Effector memory CD8-positive, alpha-beta T cell (primary cell): ENCODE measurements around the gene DNPEP.
"Not testable (repeated sequence)": the region's sequence is repeated elsewhere in the genome, so short reads cannot be mapped to it uniquely, and the experiment has no call there.

Experiments used
- ATAC-seq: fragments of 150-1000 bp; cut with Tn5 transposase; replicated peaks from 2 replicates; pipeline ENCODE4 v1.10.0; 2021; ENCODE audit warnings: mild to moderate bottlenecking, moderate library complexity
- DNase-seq, 3 experiments: peaks; one replicate each; pipeline ENCODE4 v3.0.0; 2021
- H3K27ac Mint-ChIP-seq, 2 donors: one replicate each; pipeline ENCODE4 v1.8.0; 2022; ENCODE audit warnings: mild to moderate bottlenecking in 2 of 2, mixed read lengths in 2 of 2, moderate library complexity in 2 of 2
- H3K27me3 Mint-ChIP-seq, 2 donors: one replicate each; pipeline ENCODE4 v1.8.0; 2022; ENCODE audit warnings: mixed read lengths in 2 of 2
- H3K36me3 Mint-ChIP-seq: one replicate; pipeline ENCODE4 v1.8.0; 2022; ENCODE audit warnings: mild to moderate bottlenecking, moderate library complexity, mixed read lengths; ENCODE audit not compliant: insufficient read depth
- H3K4me1 Mint-ChIP-seq, 2 donors: one replicate each; pipeline ENCODE4 v1.8.0; 2022; ENCODE audit warnings: low read depth in 2 of 2, mixed read lengths in 2 of 2
- H3K4me3 Mint-ChIP-seq, 2 donors: one replicate each; pipeline ENCODE4 v1.8.0; 2022; ENCODE audit warnings: mild to moderate bottlenecking in 2 of 2, mixed read lengths in 2 of 2, moderate library complexity in 2 of 2
- H3K9me3 Mint-ChIP-seq, 2 donors: one replicate each; pipeline ENCODE4 v1.8.0; 2022; ENCODE audit warnings: mixed read lengths in 2 of 2

DNPEP gene

GRCh38 chr2:219401606-219402005 lies 13.9 kb upstream of the DNPEP start:
- peaks cover 19 to 37% of the 10 kb centered on the region in 2 donors for H3K27me3 Mint-ChIP-seq
- no peak for DNase-seq
- H3K36me3 Mint-ChIP-seq, result peaks cover 2% of the 10 kb centered on the region
- H3K9me3 Mint-ChIP-seq, result no peaks in the 10 kb centered on the region
- no peak for ATAC-seq
- H3K4me1 Mint-ChIP-seq, result peaks cover 0 to 4% of the 10 kb centered on the region in 2 donors
- H3K27ac Mint-ChIP-seq, result no peak overlapping the region
- H3K4me3 Mint-ChIP-seq, result no peak overlapping the region

- Mint-ChIP-seq H3K4me3 (no peak overlapping the region), H3K9me3 (no peaks in the 10 kb centered on the region), H3K27me3 (peaks cover 19 to 37% of the 10 kb centered on the region in 2 donors), H3K4me1 (peaks cover 0 to 4% of the 10 kb centered on the region in 2 donors), H3K36me3 (peaks cover 2% of the 10 kb centered on the region), H3K27ac (no peak overlapping the region)
- no peak for ATAC-seq
- DNase-seq, result no peak
Measured at GRCh38 chr2:219400562-219400961, 12.8 kb upstream of the DNPEP start.

- Mint-ChIP-seq H3K27ac (no peak overlapping the region), H3K27me3 (peaks cover 19 to 32% of the 10 kb centered on the region in 2 donors), H3K36me3 (peaks cover 2% of the 10 kb centered on the region), H3K9me3 (no peaks in the 10 kb centered on the region), H3K4me1 (peaks cover 0 to 4% of the 10 kb centered on the region in 2 donors), H3K4me3 (no peak overlapping the region)
- ATAC-seq (no peak), DNase-seq (no peak)
Measured at GRCh38 chr2:219399716-219400478, 12.2 kb upstream of the DNPEP start.

GRCh38 chr2:219398721-219399363 lies 11.1 kb upstream of the DNPEP start:
- H3K27ac Mint-ChIP-seq, result no peak overlapping the region
- no peaks in the 10 kb centered on the region for H3K9me3 Mint-ChIP-seq
- H3K4me3 Mint-ChIP-seq, result no peak overlapping the region
- peaks cover 2% of the 10 kb centered on the region for H3K36me3 Mint-ChIP-seq
- peaks cover 21 to 22% of the 10 kb centered on the region in 2 donors for H3K27me3 Mint-ChIP-seq
- DNase-seq (no peak), ATAC-seq (no peak)
- H3K4me1 Mint-ChIP-seq, result peaks cover 0 to 4% of the 10 kb centered on the region in 2 donors

GRCh38 chr2:219396863-219397457 lies 9.2 kb upstream of the DNPEP start:
- no peaks in the 10 kb centered on the region for H3K9me3 Mint-ChIP-seq
- peak; percentile 82 for ATAC-seq
- H3K36me3 Mint-ChIP-seq, result peaks cover 2% of the 10 kb centered on the region
- peaks cover 0 to 4% of the 10 kb centered on the region in 2 donors for H3K4me1 Mint-ChIP-seq
- peaks cover 5 to 19% of the 10 kb centered on the region in 2 donors for H3K27me3 Mint-ChIP-seq
- no peak for DNase-seq
- H3K27ac Mint-ChIP-seq, result peak overlapping the region in 1 of 2 donors; percentile 75
- H3K4me3 Mint-ChIP-seq, result no peak overlapping the region

- H3K27me3 Mint-ChIP-seq, result peaks cover 0 to 17% of the 10 kb centered on the region in 2 donors
Measured at GRCh38 chr2:219395609-219396008, 7.9 kb upstream of the DNPEP start.

GRCh38 chr2:219395056-219395455 lies 7.3 kb upstream of the DNPEP start:
- not testable (repeated sequence) for H3K36me3 Mint-ChIP-seq, H3K9me3 Mint-ChIP-seq, DNase-seq, ATAC-seq, H3K4me1 Mint-ChIP-seq, H3K4me3 Mint-ChIP-seq, H3K27ac Mint-ChIP-seq
- H3K27me3 Mint-ChIP-seq, result peaks cover 0 to 17% of the 10 kb centered on the region in 2 donors

More at GRCh38 chr2:219395609-219396008, 7.9 kb upstream of the DNPEP start:
- Mint-ChIP-seq H3K4me1 (peaks cover 0 to 4% of the 10 kb centered on the region in 2 donors), H3K9me3 (no peaks in the 10 kb centered on the region), H3K27ac (no peak overlapping the region), H3K36me3 (peaks cover 2% of the 10 kb centered on the region), H3K4me3 (no peak overlapping the region)
- DNase-seq (no peak), ATAC-seq (no peak)

- DNase-seq, result no peak
Measured at GRCh38 chr2:219392754-219393153, 5.0 kb upstream of the DNPEP start.

GRCh38 chr2:219388907-219389156 lies 1.1 kb upstream of the DNPEP start:
- no peaks in the 10 kb centered on the region for H3K9me3 Mint-ChIP-seq
- H3K4me1 Mint-ChIP-seq, result peaks cover 9 to 17% of the 10 kb centered on the region in 2 donors
- peak overlapping the region; percentile 98 for H3K27ac Mint-ChIP-seq
- H3K27me3 Mint-ChIP-seq, result peaks cover 0 to 8% of the 10 kb centered on the region in 2 donors
- DNase-seq (no peak), ATAC-seq (no peak)
- peak overlapping the region; percentile 63 to 95 for H3K4me3 Mint-ChIP-seq
- H3K36me3 Mint-ChIP-seq, result peaks cover 13% of the 10 kb centered on the region

More at GRCh38 chr2:219392754-219393153, 5.0 kb upstream of the DNPEP start:
- no peak for ATAC-seq
- Mint-ChIP-seq H3K27ac (no peak overlapping the region), H3K4me3 (no peak overlapping the region), H3K4me1 (peaks cover 5 to 10% of the 10 kb centered on the region in 2 donors), H3K36me3 (peaks cover 3% of the 10 kb centered on the region), H3K27me3 (peaks cover 0 to 17% of the 10 kb centered on the region in 2 donors), H3K9me3 (no peaks in the 10 kb centered on the region)

GRCh38 chr2:219388121-219388906 lies 602 bp upstream of the DNPEP start:
- peak; percentile 99 for DNase-seq
- no peaks in the 10 kb centered on the region for H3K9me3 Mint-ChIP-seq
- H3K4me1 Mint-ChIP-seq, result peaks cover 9 to 18% of the 10 kb centered on the region in 2 donors
- peak overlapping the region; percentile 98 for H3K27ac Mint-ChIP-seq
- ATAC-seq, result peak; percentile 76
- peak overlapping the region; percentile 94 to 95 for H3K4me3 Mint-ChIP-seq
- H3K36me3 Mint-ChIP-seq, result peaks cover 18% of the 10 kb centered on the region
- peaks cover 0 to 5% of the 10 kb centered on the region in 2 donors for H3K27me3 Mint-ChIP-seq

GRCh38 chr2:219386532-219387280 lies 1.0 kb downstream of the DNPEP start:
- peaks cover 10 to 21% of the 10 kb centered on the region in 2 donors for H3K4me1 Mint-ChIP-seq
- H3K27me3 Mint-ChIP-seq, result no peaks in the 10 kb centered on the region
- DNase-seq (peak in 1 of 3 experiments; percentile 9), ATAC-seq (no peak)
- peak overlapping the region; percentile 98 for H3K27ac Mint-ChIP-seq
- H3K4me3 Mint-ChIP-seq, result peak overlapping the region; percentile 94 to 95
- no peaks in the 10 kb centered on the region for H3K9me3 Mint-ChIP-seq
- peaks cover 25% of the 10 kb centered on the region for H3K36me3 Mint-ChIP-seq

- H3K4me1 Mint-ChIP-seq, result peaks cover 15 to 21% of the 10 kb centered on the region in 2 donors
- no peaks in the 10 kb centered on the region for H3K27me3 Mint-ChIP-seq
- no peak for ATAC-seq
- no peak overlapping the region for H3K27ac Mint-ChIP-seq
- no peaks in the 10 kb centered on the region for H3K9me3 Mint-ChIP-seq
- no peak for DNase-seq
- H3K36me3 Mint-ChIP-seq, result peaks cover 27% of the 10 kb centered on the region
- peak overlapping the region; percentile 94 to 95 for H3K4me3 Mint-ChIP-seq
Measured at GRCh38 chr2:219385958-219386520, 1.7 kb downstream of the DNPEP start.
